IMR-90 (cell line): Measurements from ENCODE around the gene JADE2. TPM values are rescaled to one million over a fixed set of nuclear protein-coding genes. Genes with fewer than 3 reads are reported as not detected.

ENCODE experiments used
- ATAC-seq: fragments of 200-7000 bp; cut with Tn5 transposase; 2 replicates; pipeline ENCODE4 v1.9.1; 2020; ENCODE audit warnings: low read depth, mild to moderate bottlenecking, moderate library complexity
- BruUV-seq: library from RNA; stranded (reverse); fragments of 400-500 nt; replicated peaks from 2 replicates; lab custom pipeline; 2021; lab: Mats Ljungman, UMichigan
- CTCF ChIA-PET: fragments of 300-600 bp; formaldehyde crosslinking; extraction: SDS; loops from one replicate; lab custom pipeline; 2021; ENCODE audit warnings: antibody characterized with exemption; lab: Yijun Ruan, JAX
- POLR2A ChIA-PET: fragments of 300-600 bp; sonication (Branson Sonifier 250); formaldehyde crosslinking; loops from one replicate; lab custom pipeline; 2022; ENCODE audit warnings: antibody characterized with exemption; ENCODE audit not compliant: unreplicated experiment; lab: Charles Lee
- DNase-seq: peaks from one replicate; pipeline ENCODE4 v3.0.0; 2013
- H2AFZ ChIP-seq: replicated peaks from 2 replicates; pipeline ENCODE3; 2013; ENCODE audit warnings: low read length, mild to moderate bottlenecking; ENCODE audit not compliant: poor library complexity
- H2AK5ac ChIP-seq: 2 replicates; pipeline ENCODE4 v1.6.1; 2013; ENCODE audit warnings: low read depth, low read length, inconsistent platforms
- H2AK9ac ChIP-seq: replicated peaks from 2 replicates; pipeline ENCODE3; 2013; ENCODE audit warnings: mild to moderate bottlenecking, low read depth, low read length, moderate library complexity; ENCODE audit not compliant: poor library complexity
- H2BK120ac ChIP-seq: 2 replicates; pipeline ENCODE4 v1.6.1; 2013; ENCODE audit warnings: low read depth, low read length, inconsistent platforms
- H2BK15ac ChIP-seq: 3 replicates; pipeline ENCODE4 v1.6.1; 2013; ENCODE audit warnings: low read depth, low read length, inconsistent platforms
- H2BK20ac ChIP-seq: 2 replicates; pipeline ENCODE4 v1.6.1; 2013; ENCODE audit warnings: low read depth, mild to moderate bottlenecking, inconsistent platforms, low read length, moderate library complexity
- H2BK5ac ChIP-seq: 2 replicates; pipeline ENCODE4 v1.6.1; 2013; ENCODE audit warnings: mild to moderate bottlenecking, low read depth, low read length, inconsistent platforms; ENCODE audit not compliant: poor library complexity, severe bottlenecking
- H3K14ac ChIP-seq: replicated peaks from 2 replicates; pipeline ENCODE4 v1.6.1; 2013; ENCODE audit warnings: low read depth, low read length, inconsistent platforms
- H3K18ac ChIP-seq: 2 replicates; pipeline ENCODE4 v1.6.1; 2013; ENCODE audit warnings: low read depth, low read length, control low read depth
- H3K23ac ChIP-seq: 2 replicates; pipeline ENCODE4 v1.6.1; 2013; ENCODE audit warnings: low read depth, low read length, inconsistent platforms
- H3K27ac ChIP-seq: 2 replicates; pipeline ENCODE4 v1.5.1; 2013; ENCODE audit warnings: mild to moderate bottlenecking, control low read depth, low read length; ENCODE audit not compliant: insufficient read depth
- H3K27me3 ChIP-seq: 2 replicates; pipeline ENCODE4 v1.6.1; 2013; ENCODE audit warnings: low read length; ENCODE audit not compliant: control insufficient read depth, insufficient read depth
- H3K36me3 ChIP-seq: 2 replicates; pipeline ENCODE4 v1.6.1; 2013; ENCODE audit warnings: low read length, mixed read lengths; ENCODE audit not compliant: control insufficient read depth, insufficient read depth
- H3K4ac ChIP-seq: 2 replicates; pipeline ENCODE4 v1.6.1; 2013; ENCODE audit warnings: low read depth, low read length, inconsistent platforms
- H3K4me1 ChIP-seq: 2 replicates; pipeline ENCODE4 v1.6.1; 2013; ENCODE audit warnings: low read length, mixed read lengths; ENCODE audit not compliant: control insufficient read depth, insufficient read depth
- H3K4me2 ChIP-seq: 2 replicates; pipeline ENCODE4 v1.6.1; 2013; ENCODE audit warnings: low read depth, mild to moderate bottlenecking, control low read depth, low read length, moderate library complexity
- H3K4me3 ChIP-seq: 2 replicates; pipeline ENCODE4 v1.5.1; 2013; ENCODE audit warnings: low read depth, mild to moderate bottlenecking, control low read depth, low read length, moderate library complexity; ENCODE audit not compliant: insufficient read depth
- H3K56ac ChIP-seq: 2 replicates; pipeline ENCODE4 v1.6.1; 2013; ENCODE audit warnings: low read length, inconsistent platforms; ENCODE audit not compliant: insufficient read depth; ENCODE audit errors: extremely low read depth
- H3K79me1 ChIP-seq, 2 experiments: 2 replicates each; pipeline ENCODE4 v1.6.1; 2013; ENCODE audit warnings: low read length in 2 of 2, inconsistent platforms in 1 of 2, low read depth in 1 of 2
- H3K9ac ChIP-seq: 2 replicates; pipeline ENCODE4 v1.6.1; 2013; ENCODE audit warnings: low read depth, low read length, control low read depth
- H3K9me1 ChIP-seq: 2 replicates; pipeline ENCODE4 v1.6.1; 2013; ENCODE audit warnings: low read length, inconsistent platforms; ENCODE audit not compliant: insufficient read depth
- H3K9me3 ChIP-seq: 2 replicates; pipeline ENCODE4 v1.6.1; 2013; ENCODE audit warnings: low read length; ENCODE audit not compliant: control insufficient read depth, insufficient read depth
- H4K20me1 ChIP-seq: 2 replicates; pipeline ENCODE4 v1.6.1; 2013; ENCODE audit warnings: low read length, inconsistent platforms; ENCODE audit not compliant: insufficient read depth
- H4K5ac ChIP-seq: 2 replicates; pipeline ENCODE4 v1.6.1; 2013; ENCODE audit warnings: mild to moderate bottlenecking, low read depth, low read length, control low read depth
- H4K8ac ChIP-seq, 2 experiments: 2 replicates each; pipeline ENCODE4 v1.6.1; 2013; ENCODE audit warnings: low read depth in 2 of 2, low read length in 2 of 2, control low read depth in 1 of 2, inconsistent platforms in 1 of 2
- H4K91ac ChIP-seq: 2 replicates; pipeline ENCODE4 v1.6.1; 2013; ENCODE audit warnings: low read depth, low read length, inconsistent platforms; ENCODE audit not compliant: insufficient read depth
- CEBPB ChIP-seq: IDR thresholded peaks from 2 replicates; pipeline ENCODE4 v1.6.1; 2012; ENCODE audit warnings: low read depth, low read length, improper control_type of control experiment
- CTCF ChIP-seq: conservative IDR thresholded peaks from 2 replicates; pipeline ENCODE4 v1.5.1; 2012; ENCODE audit warnings: mild to moderate bottlenecking, low read depth, low read length, improper control_type of control experiment
- ELK1 ChIP-seq: fragments of 150-350 bp; IDR thresholded peaks from 2 replicates; pipeline ENCODE4 v1.6.1; 2016; ENCODE audit warnings: low read depth, mild to moderate bottlenecking, low read length, moderate library complexity, borderline replicate concordance
- FOS ChIP-seq: fragments of 150-350 bp; IDR thresholded peaks from 2 replicates; pipeline ENCODE4 v1.6.1; 2016; ENCODE audit warnings: low read depth, low read length
- MAFK ChIP-seq: IDR thresholded peaks from 2 replicates; pipeline ENCODE4 v1.6.1; 2012; ENCODE audit warnings: low read depth, low read length, improper control_type of control experiment
- MAZ ChIP-seq: IDR thresholded peaks from 2 replicates; pipeline ENCODE4 v1.6.1; 2012; ENCODE audit warnings: low read depth, mild to moderate bottlenecking, low read length, improper control_type of control experiment, moderate library complexity, borderline replicate concordance
- POLR2A ChIP-seq: IDR thresholded peaks from 2 replicates; pipeline ENCODE4 v1.6.1; 2012; ENCODE audit warnings: mild to moderate bottlenecking, low read depth, low read length
- RAD21 ChIP-seq: IDR thresholded peaks from 2 replicates; pipeline ENCODE4 v1.6.1; 2012; ENCODE audit warnings: low read length, improper control_type of control experiment
- RFX5 ChIP-seq: IDR thresholded peaks from 2 replicates; pipeline ENCODE4 v1.8.0; 2012; ENCODE audit warnings: low read depth, mild to moderate bottlenecking, low read length, moderate library complexity
- WGBS, 2 experiments: methylation state at CpG; one replicate each; pipeline versions ENCODE4 v1.1.5 to v1.1.7; 2013; ENCODE audit warnings: missing lambda C conversion rate in 2 of 2; ENCODE audit not compliant: insufficient read length in 1 of 2; ENCODE audit errors: extremely low coverage in 2 of 2; 5-methylcytosine and 5-hydroxymethylcytosine counted together
- dilution Hi-C: fragments of 300-500 bp; cut with HindIII; formaldehyde crosslinking; loops from one replicate; pipeline ENCODE4 v1.14.3; 2018; ENCODE audit warnings: low sequenced_read_pairs; ENCODE audit not compliant: unreplicated experiment
- in situ Hi-C: fragments of 300-500 bp; cut with MboI; formaldehyde crosslinking; loops from 3 replicates; pipeline ENCODE4 v1.14.3; 2019; ENCODE audit warnings: low sequenced_read_pairs, inconsistent platforms, mixed read lengths
- intact Hi-C: fragments of 100-400 bp; cut with micrococcal nuclease; formaldehyde crosslinking; loops from 2 replicates; pipeline ENCODE4 v1.10.0; 2022
- polyA plus RNA-seq, 3 experiments: library from polyadenylated mRNA; depleted of rRNA; stranded (reverse); fragments of >200 nt; gene quantifications; 2 replicates each; pipeline ENCODE4 v1.2.3, GENCODE V29; 2012; ENCODE audit warnings: low replicate concordance in 1 of 3
- total RNA-seq: library from RNA; depleted of rRNA; stranded (reverse); fragments of >200 nt; gene quantifications from 2 replicates; pipeline ENCODE4 v1.2.3, GENCODE V29; 2012

Gene JADE2
- total and polyA plus RNA-seq, 2 of the 4 experiments (the other 2 are of a cell fraction), result 13.3 to 14.9 TPM

DNA sequence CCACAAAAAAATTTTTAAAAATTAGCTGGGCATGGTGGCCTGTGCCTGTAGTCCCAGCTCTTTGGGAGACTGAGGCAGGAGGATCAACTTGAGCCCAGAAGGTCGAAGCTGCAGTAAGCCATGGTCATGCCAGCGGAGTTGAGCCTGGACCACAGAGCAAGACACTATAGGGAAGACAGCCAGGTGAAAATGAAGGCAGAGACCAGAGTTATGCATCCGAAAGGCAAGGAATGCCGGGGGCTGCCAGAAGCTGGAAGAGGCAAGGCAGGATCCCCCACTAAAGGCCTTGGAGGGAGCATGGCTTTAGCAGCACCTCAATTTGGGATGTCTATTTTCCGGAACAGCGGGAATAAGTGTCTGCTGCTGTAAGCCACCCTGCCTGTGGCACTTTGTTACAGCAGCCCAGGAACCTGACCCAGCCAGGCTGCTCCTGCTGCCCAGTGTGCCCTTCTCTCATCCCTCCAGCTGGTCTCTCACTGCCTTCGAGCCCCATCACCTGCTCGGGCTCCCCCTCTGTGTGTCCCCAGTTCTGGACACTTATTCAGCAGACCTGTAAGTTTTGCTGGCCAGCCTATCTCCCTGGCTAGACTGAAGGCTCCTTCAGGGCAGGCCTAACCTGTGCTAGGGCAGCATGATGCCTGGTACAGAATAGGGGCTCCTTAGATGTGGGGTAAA, 16.8 kb upstream of the JADE2 start:
- Histone ChIP-seq H2AK9ac (no peak overlapping the region), H3K56ac (no peak overlapping the region), H3K9me3 (no peaks in the 10 kb centered on the region), H3K9ac (no peak overlapping the region), H3K27ac (no peak overlapping the region), H3K4me1 (peaks cover 45% of the 10 kb centered on the region), H3K27me3 (no peaks in the 10 kb centered on the region), H2AK5ac (peak overlapping the region; percentile 77), H2AFZ (peak overlapping the region; percentile 9), H3K36me3 (no peaks in the 10 kb centered on the region), H3K14ac (peak overlapping the region; percentile 57), H4K20me1 (no peaks in the 10 kb centered on the region), H2BK20ac (no peak overlapping the region), H2BK5ac (peak overlapping the region; percentile 5), H4K8ac (peak overlapping the region in 1 of 2 experiments; percentile 30; a peak in 1 of 4 replicates), H3K4ac (peak overlapping the region; percentile 38), H3K4me3 (no peak overlapping the region), H2BK120ac (peak overlapping the region; percentile 51; the same call in 1 of the 2 replicates), H3K18ac (peak overlapping the region; percentile 27), H3K4me2 (no peak overlapping the region), H3K9me1 (peaks cover 51% of the 10 kb centered on the region), H3K79me1 (peaks cover 0 to 10% of the 10 kb centered on the region in 2 experiments; a peak in 1 of 4 replicates), H3K23ac (0 out of 2 replicates have a peak overlapping the region, but pooled peaks have one; percentile 72), H4K91ac (0 out of 2 replicates have a peak overlapping the region, but pooled peaks have one; percentile 0), H4K5ac (no peak overlapping the region; the same call in 1 of the 2 replicates), H2BK15ac (peak overlapping the region; percentile 33; the same call in 2 of the 3 replicates)
- intact Hi-C loops, result no loop called here
- in situ Hi-C loops, result no loop called here
- POLR2A ChIA-PET, result no interaction called here
- no peak for DNase-seq
- WGBS, 2 experiments, result 96% methylated on average over 8 of the region's 8 CpGs; no CpG with 5 or more reads in 1 of the 2 experiments
- no peak for ATAC-seq
- dilution Hi-C loops, result no loop called here
- CTCF ChIA-PET, result no interaction called here
- BruUV-seq, result no TSS peak
- no peak for TF ChIP-seq MAFK
- TF ChIP-seq RFX5, result no peak
- no peak for TF ChIP-seq FOS
- TF ChIP-seq RAD21, result no peak
- TF ChIP-seq CEBPB, result no peak
- TF ChIP-seq MAZ, result no peak
- TF ChIP-seq POLR2A, result no peak
- TF ChIP-seq CTCF, result no peak
- no peak for TF ChIP-seq ELK1
